Activated CD4-positive, CD25-positive, alpha-beta regulatory T cell treated with anti-CD3 and anti-CD28 coated beads, Interleukin-2, amount 50 U/mL, for 24 hours (primary cell): ENCODE results near the gene REC114.

Source experiments
- ATAC-seq, 2 donors: fragments of 150-1000 bp; cut with Tn5 transposase; one replicate each; pipeline ENCODE4 v1.10.0; 2021; ENCODE audit warnings: mild to moderate bottlenecking in 1 of 2, moderate library complexity in 1 of 2

REC114 gene

GRCh38 chr15:73582851-73583379 is 140.0 kb downstream of the REC114 start:
- no peak for ATAC-seq

GRCh38 chr15:73583544-73583943 is 140.6 kb downstream of the REC114 start:
- ATAC-seq, result peak in 1 of 2 donors; percentile 20

- ATAC-seq, result no peak
These were observed 141.9 kb downstream of the REC114 start for GRCh38 chr15:73584699-73585420.

- ATAC-seq, result no peak
These were observed 143.1 kb downstream of the REC114 start for GRCh38 chr15:73585871-73586654.

GRCh38 chr15:73589766-73590165 is 146.8 kb downstream of the REC114 start:
- no peak for ATAC-seq

- no peak for ATAC-seq
These were observed 147.3 kb downstream of the REC114 start for GRCh38 chr15:73590263-73590662.

GRCh38 chr15:73593304-73594074 is 150.5 kb downstream of the REC114 start:
- no peak for ATAC-seq

- no peak for ATAC-seq
These were observed 151.1 kb downstream of the REC114 start for GRCh38 chr15:73594109-73594508.

GRCh38 chr15:73596174-73596573 is 153.2 kb downstream of the REC114 start:
- no peak for ATAC-seq

GRCh38 chr15:73597036-73597638 is 154.2 kb downstream of the REC114 start:
- ATAC-seq, result no peak

GRCh38 chr15:73598530-73599160 is 155.7 kb downstream of the REC114 start:
- ATAC-seq, result no peak

GRCh38 chr15:73599934-73600333 is 157.0 kb downstream of the REC114 start:
- no peak for ATAC-seq

GRCh38 chr15:73600413-73601335 is 157.7 kb downstream of the REC114 start:
- no peak for ATAC-seq

- no peak for ATAC-seq
These were observed 158.8 kb downstream of the REC114 start for GRCh38 chr15:73601451-73602445.

- ATAC-seq, result no peak
These were observed 159.5 kb downstream of the REC114 start for GRCh38 chr15:73602446-73602843.

GRCh38 chr15:73602992-73603391 is 160.0 kb downstream of the REC114 start:
- no peak for ATAC-seq

GRCh38 chr15:73604477-73604876 is 161.5 kb downstream of the REC114 start:
- ATAC-seq, result no peak

GRCh38 chr15:73605759-73606436 is 162.9 kb downstream of the REC114 start:
- ATAC-seq, result no peak

- ATAC-seq, result no peak
These were observed 164.4 kb downstream of the REC114 start for GRCh38 chr15:73607405-73607804.
